H1 (cell line): ENCODE results near the gene FAN1. TPM values are rescaled to one million over a fixed set of nuclear protein-coding genes. Genes with fewer than 3 reads are reported as not detected.

Source experiments
- CTCF ChIA-PET: fragments of 300-600 bp; sonication (Branson Sonifier 250); formaldehyde crosslinking; loops from one replicate; lab custom pipeline; 2021; ENCODE audit not compliant: partially characterized antibody; lab: Charles Lee
- POLR2A ChIA-PET: fragments of 300-600 bp; sonication (Branson Sonifier 250); formaldehyde crosslinking; loops from one replicate; lab custom pipeline; 2021; ENCODE audit warnings: inconsistent platforms; ENCODE audit not compliant: partially characterized antibody; lab: Charles Lee
- DNase-seq, 2 experiments: peaks; one replicate each; pipeline versions ENCODE4 v3.0.0 to v3.0.0-alpha.2; 2010 to 2022; ENCODE audit warnings: low spot score in 2 of 2, low read depth in 1 of 2, mixed read lengths in 1 of 2
- FAIRE-seq: peaks from 2 replicates; lab custom pipeline; 2011; peaks lifted over from hg19 to GRCh38; lab: Jason Lieb, UNC
- H2AFZ ChIP-seq: 2 replicates; pipeline ENCODE4 v1.8.1; 2012; ENCODE audit warnings: low read length, inconsistent platforms
- H2AK5ac ChIP-seq: 2 replicates; pipeline ENCODE4 v1.6.1; 2013; ENCODE audit warnings: low read depth, low read length
- H2BK120ac ChIP-seq: replicated peaks from 2 replicates; pipeline ENCODE3; 2013; ENCODE audit warnings: low read depth, low read length, inconsistent platforms
- H2BK12ac ChIP-seq: 2 replicates; pipeline ENCODE4 v1.6.1; 2013; ENCODE audit warnings: low read depth, low read length
- H2BK15ac ChIP-seq: 2 replicates; pipeline ENCODE4 v1.6.1; 2013; ENCODE audit warnings: low read length
- H2BK20ac ChIP-seq: 2 replicates; pipeline ENCODE4 v1.6.1; 2013; ENCODE audit warnings: low read length
- H2BK5ac ChIP-seq: 2 replicates; pipeline ENCODE4 v1.6.1; 2013; ENCODE audit warnings: low read depth, low read length
- H3K14ac ChIP-seq: 2 replicates; pipeline ENCODE4 v1.6.1; 2013; ENCODE audit warnings: inconsistent platforms; ENCODE audit not compliant: insufficient read length
- H3K18ac ChIP-seq: 2 replicates; pipeline ENCODE4 v1.6.1; 2013; ENCODE audit warnings: low read length; ENCODE audit errors: extremely low read depth
- H3K23ac ChIP-seq: 2 replicates; pipeline ENCODE4 v1.6.1; 2013; ENCODE audit warnings: inconsistent platforms; ENCODE audit not compliant: insufficient read length
- H3K23me2 ChIP-seq: 2 replicates; pipeline ENCODE4 v1.6.1; 2013; ENCODE audit warnings: low read depth, low read length
- H3K27ac ChIP-seq: 2 replicates; pipeline ENCODE4 v1.6.1; 2011; ENCODE audit warnings: low read depth, low read length, inconsistent platforms
- H3K27me3 ChIP-seq, 4 experiments: replicated peaks in 1 of 4; 1 replicate in 1 of 4; 2 replicates in 3 of 4; pipeline versions ENCODE4 v1.6.1 to v1.8.1; 2011 to 2013; ENCODE audit warnings: low read length in 3 of 4, mild to moderate bottlenecking in 3 of 4, inconsistent platforms in 2 of 4, mixed read lengths in 2 of 4, moderate library complexity in 1 of 4; ENCODE audit not compliant: control insufficient read depth in 3 of 4, insufficient read depth in 3 of 4; ENCODE audit errors: extremely low read depth in 1 of 4
- H3K36me3 ChIP-seq, 4 experiments: 2 replicates each; pipeline versions ENCODE4 v1.6.1 to v1.8.1; 2011 to 2013; ENCODE audit warnings: mild to moderate bottlenecking in 4 of 4, low read length in 3 of 4, moderate library complexity in 2 of 4, control low read depth in 1 of 4, inconsistent platforms in 1 of 4; ENCODE audit not compliant: insufficient read depth in 4 of 4, control insufficient read depth in 2 of 4
- H3K4ac ChIP-seq: replicated peaks from 2 replicates; pipeline ENCODE3; 2013; ENCODE audit warnings: low read length, low read depth, mixed read lengths, inconsistent platforms; ENCODE audit not compliant: insufficient read length
- H3K4me1 ChIP-seq, 4 experiments: replicated peaks in 1 of 4; 1 replicate in 1 of 4; 2 replicates in 3 of 4; pipeline versions ENCODE4 v1.6.1 to v1.8.1; 2011 to 2013; ENCODE audit warnings: low read length in 3 of 4, inconsistent platforms in 2 of 4, mixed read lengths in 1 of 4; ENCODE audit not compliant: insufficient read depth in 4 of 4, control insufficient read depth in 3 of 4
- H3K4me2 ChIP-seq, 2 experiments: 2 replicates each; pipeline versions ENCODE4 v1.6.1 to v1.8.1; 2011 to 2013; ENCODE audit warnings: low read depth in 2 of 2, low read length in 2 of 2, control low read depth in 1 of 2, inconsistent platforms in 1 of 2, mild to moderate bottlenecking in 1 of 2; ENCODE audit not compliant: insufficient read depth in 1 of 2
- H3K4me3 ChIP-seq, 4 experiments: fragments of 200-600, 300-600 bp in 1 of 4; sonication (generic), shearing (Covaris generic), sonication (Bioruptor Twin) in 1 of 4; 2 replicates each; pipeline versions ENCODE4 v1.5.1 to v1.8.1; 2011 to 2016; ENCODE audit warnings: low read length in 4 of 4, low read depth in 3 of 4, control low read depth in 2 of 4, inconsistent platforms in 2 of 4, mild to moderate bottlenecking in 2 of 4, mixed read lengths in 1 of 4, moderate library complexity in 1 of 4; ENCODE audit not compliant: insufficient read depth in 2 of 4; ENCODE audit errors: extremely low read depth in 1 of 4
- H3K56ac ChIP-seq: replicated peaks from 2 replicates; pipeline ENCODE3; 2013; ENCODE audit warnings: low read depth, mild to moderate bottlenecking, mixed read lengths, low read length, inconsistent platforms; ENCODE audit not compliant: insufficient read length
- H3K79me1 ChIP-seq: 2 replicates; pipeline ENCODE4 v1.6.1; 2013; ENCODE audit warnings: low read depth, low read length, control low read depth
- H3K79me2 ChIP-seq, 2 experiments: 2 replicates each; pipeline versions ENCODE4 v1.6.1 to v1.8.1; 2012 to 2013; ENCODE audit warnings: low read length in 2 of 2, mild to moderate bottlenecking in 2 of 2, inconsistent platforms in 1 of 2; ENCODE audit not compliant: insufficient read depth in 2 of 2, control insufficient read depth in 1 of 2
- H3K9ac ChIP-seq, 4 experiments: replicated peaks in 1 of 4; 1 replicate in 1 of 4; 2 replicates in 3 of 4; pipeline versions ENCODE4 v1.6.1 to v1.8.1; 2011 to 2013; ENCODE audit warnings: low read depth in 3 of 4, low read length in 3 of 4, control low read depth in 2 of 4, mild to moderate bottlenecking in 2 of 4, moderate library complexity in 2 of 4, inconsistent platforms in 1 of 4; ENCODE audit errors: extremely low read depth in 1 of 4
- H3K9me3 ChIP-seq, 2 experiments: 2 replicates each; pipeline versions ENCODE4 v1.6.1 to v1.8.1; 2012 to 2013; ENCODE audit warnings: mild to moderate bottlenecking in 2 of 2, moderate library complexity in 2 of 2, control low read depth in 1 of 2, inconsistent platforms in 1 of 2, low read depth in 1 of 2, low read length in 1 of 2, mixed read lengths in 1 of 2; ENCODE audit not compliant: insufficient read depth in 2 of 2
- H4K20me1 ChIP-seq, 2 experiments: replicated peaks in 1 of 2; 2 replicates each; pipeline versions ENCODE3 to v1.8.1; 2011 to 2013; ENCODE audit warnings: inconsistent platforms in 2 of 2, low read length in 2 of 2, mild to moderate bottlenecking in 1 of 2; ENCODE audit not compliant: insufficient read depth in 2 of 2, control insufficient read depth in 1 of 2
- H4K5ac ChIP-seq: 2 replicates; pipeline ENCODE4 v1.6.1; 2013; ENCODE audit warnings: low read length, low read depth, mixed read lengths, inconsistent platforms; ENCODE audit not compliant: insufficient read length
- H4K8ac ChIP-seq: 2 replicates; pipeline ENCODE4 v1.8.0; 2013; ENCODE audit warnings: mild to moderate bottlenecking, moderate library complexity, low read length, inconsistent platforms; ENCODE audit not compliant: insufficient read depth; ENCODE audit errors: extremely low read depth
- H4K91ac ChIP-seq: replicated peaks from 2 replicates; pipeline ENCODE3; 2013; ENCODE audit warnings: low read length, mixed read lengths, inconsistent platforms; ENCODE audit not compliant: insufficient read length
- ATF3 ChIP-seq: IDR thresholded peaks from 2 replicates; pipeline ENCODE4 v1.6.1; 2011; ENCODE audit warnings: low read depth, mild to moderate bottlenecking, low read length; ENCODE audit not compliant: insufficient read depth
- FOSL1 ChIP-seq: IDR thresholded peaks from 2 replicates; pipeline ENCODE4 v1.6.1; 2011; ENCODE audit warnings: mild to moderate bottlenecking, low read depth, low read length, moderate library complexity; ENCODE audit not compliant: insufficient read depth
- HDAC2 ChIP-seq, 2 experiments: fragments of 300-600 bp in 1 of 2; sonication (generic) in 1 of 2; IDR thresholded peaks; 2 replicates each; pipeline ENCODE4 v1.6.1; 2011 to 2012; ENCODE audit warnings: low read depth in 2 of 2, low read length in 2 of 2, mild to moderate bottlenecking in 2 of 2, moderate library complexity in 2 of 2, borderline replicate concordance in 1 of 2, inconsistent platforms in 1 of 2
- KDM4A ChIP-seq: IDR thresholded peaks from one replicate; pipeline ENCODE4 v1.7.1; 2012; ENCODE audit warnings: low read depth, mild to moderate bottlenecking, moderate library complexity, low read length, inconsistent platforms; ENCODE audit not compliant: severe bottlenecking
- PHF8 ChIP-seq: fragments of 200-600 bp; sonication (generic); conservative IDR thresholded peaks from 2 replicates; pipeline ENCODE4 v1.7.1; 2012; ENCODE audit warnings: low read depth, mild to moderate bottlenecking, inconsistent platforms, low read length, moderate library complexity
- RFX5 ChIP-seq: IDR thresholded peaks from 2 replicates; pipeline ENCODE4 v1.6.1; 2011; ENCODE audit warnings: low read depth, low read length, improper control_type of control experiment, borderline replicate concordance
- SIN3A ChIP-seq, 2 experiments: IDR thresholded peaks in 1 of 2; conservative IDR thresholded peaks in 1 of 2; 2 replicates each; pipeline ENCODE4 v1.6.1; 2011 to 2012; ENCODE audit warnings: low read length in 2 of 2, improper control_type of control experiment in 1 of 2, low read depth in 1 of 2, mild to moderate bottlenecking in 1 of 2
- TBP ChIP-seq: IDR thresholded peaks from 2 replicates; pipeline ENCODE4 v1.6.1; 2011; ENCODE audit warnings: low read depth, low read length, improper control_type of control experiment
- TCF12 ChIP-seq: IDR thresholded peaks from 2 replicates; pipeline ENCODE4 v1.6.1; 2011; ENCODE audit warnings: low read depth, mild to moderate bottlenecking, low read length
- USF2 ChIP-seq: IDR thresholded peaks from 2 replicates; pipeline ENCODE4 v1.6.1; 2011; ENCODE audit warnings: low read length, improper control_type of control experiment
- WGBS, 2 experiments: shearing (Covaris generic) in 1 of 2; methylation state at CpG; one replicate each; pipeline versions ENCODE4 v1.1.6 to v1.1.7; 2013 to 2015; ENCODE audit warnings: low lambda C conversion rate in 2 of 2, mixed read lengths in 2 of 2, inconsistent platforms in 1 of 2, low coverage in 1 of 2, missing lambda C conversion rate in 1 of 2; ENCODE audit not compliant: insufficient replicate concordance in 2 of 2, insufficient coverage in 1 of 2, insufficient read length in 1 of 2; ENCODE audit errors: extremely low coverage in 1 of 2, missing lambda C conversion rate in 1 of 2; 5-methylcytosine and 5-hydroxymethylcytosine counted together
- polyA plus RNA-seq, 7 experiments: library from polyadenylated mRNA; depleted of rRNA in 3 of 7; stranded (reverse) in 5 of 7; unstranded in 2 of 7; fragments of >200 nt in 5 of 7; fragments of 200-250 nt in 2 of 7; gene quantifications; 1 replicate in 5 of 7; 2 replicates in 1 of 7; 4 replicates in 1 of 7; pipeline versions ENCODE4 v1.2.1 to v1.2.3, GENCODE V29; 2011 to 2013; ENCODE audit warnings: missing spikeins in 2 of 7, mixed read lengths in 2 of 7
- total RNA-seq: library from RNA; stranded (reverse); fragmentation: NEBNext Ultra II Directional; extraction: Animal tissue kit (Norgen Biotek cat#: 25700); gene quantifications from 2 replicates; pipeline ENCODE4 v1.2.1, GENCODE V29; 2021

The FAN1 gene
- total and polyA plus RNA-seq, 2 of the 8 experiments (the other 6 are each of a cell fraction or from before 2014, with no cell fraction given) = 8.6 to 24.9 TPM

GRCh38 chr15:30882849-30883433 is 20.8 kb upstream of the FAN1 start:
- Histone ChIP-seq H4K5ac (no peak overlapping the region), H3K27ac (no peak overlapping the region), H3K14ac (no peak overlapping the region), H2AK5ac (no peak overlapping the region), H4K20me1 (peaks cover 0 to 1% of the 10 kb centered on the region in 2 experiments), H3K9ac (no peak overlapping the region), H3K23me2 (no peaks in the 10 kb centered on the region; the same call in 1 of the 2 replicates), H3K9me3 (no peaks in the 10 kb centered on the region), H2AFZ (no peak overlapping the region), H3K23ac (no peak overlapping the region), H3K4me3 (no peak overlapping the region), H2BK12ac (no peak overlapping the region), H3K4me2 (no peak overlapping the region), H3K36me3 (no peaks in the 10 kb centered on the region), H4K8ac (no peak overlapping the region), H4K91ac (no peak overlapping the region), H3K79me2 (no peaks in the 10 kb centered on the region), H2BK20ac (no peak overlapping the region), H2BK120ac (no peak overlapping the region), H3K56ac (no peak overlapping the region), H3K27me3 (no peaks in the 10 kb centered on the region), H3K79me1 (no peaks in the 10 kb centered on the region), H2BK15ac (no peak overlapping the region), H2BK5ac (no peak overlapping the region), H3K18ac (no peak overlapping the region), H3K4me1 (no peaks in the 10 kb centered on the region), H3K4ac (no peak overlapping the region)
- 87% methylated on average over 13 of the region's 22 CpGs; no CpG with 5 or more reads in 1 of the 2 experiments for WGBS, 2 experiments
- ChIA-PET POLR2A (no interaction called here), CTCF (interaction anchor here (0.6 kb wide), 1 partner anchor 11 kb away, joined by 3 read pairs; no protein-coding TSS in a partner anchor)
- FAIRE-seq (no peak), DNase-seq (no peak)
- TF ChIP-seq ATF3 = no peak
- no peak for TF ChIP-seq TBP
- no peak for TF ChIP-seq FOSL1
- TF ChIP-seq TCF12 = no peak
- TF ChIP-seq USF2 = no peak
- no peak for TF ChIP-seq KDM4A
- no peak for TF ChIP-seq PHF8
- no peak for TF ChIP-seq HDAC2 (IDR thresholded peaks at IDR 0.05; ENCODE audit: borderline replicate concordance in 1 of 2, low read depth in 2 of 2, low read length in 2 of 2)
- TF ChIP-seq RFX5 = no peak
- TF ChIP-seq SIN3A (conservative IDR thresholded peaks at IDR 0.05 in 1 of 2, IDR thresholded peaks at IDR 0.05 in 1 of 2; ENCODE audit: low read depth in 1 of 2, low read length in 2 of 2) = no peak
